ENCODE data around the gene SOX8.

DNA sequence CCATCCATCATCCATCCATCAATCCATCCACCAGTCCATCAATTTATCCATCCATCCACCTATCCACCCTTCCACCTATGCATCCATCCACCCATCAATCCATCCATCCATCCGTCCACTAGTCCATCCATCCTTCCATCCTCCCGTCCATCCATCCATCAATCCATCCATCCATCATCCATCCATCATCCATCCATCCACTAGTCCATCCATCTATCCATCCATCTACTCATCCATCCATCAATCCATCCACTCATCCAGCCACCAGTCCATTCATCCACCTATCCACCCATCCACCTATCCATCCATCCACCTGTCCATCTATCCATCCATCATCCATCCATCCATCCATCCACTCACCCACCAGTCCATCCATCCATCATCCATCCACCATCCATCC, 51.0 kb downstream of the SOX8 start:
- TF ChIP-seq, protein P1, sequence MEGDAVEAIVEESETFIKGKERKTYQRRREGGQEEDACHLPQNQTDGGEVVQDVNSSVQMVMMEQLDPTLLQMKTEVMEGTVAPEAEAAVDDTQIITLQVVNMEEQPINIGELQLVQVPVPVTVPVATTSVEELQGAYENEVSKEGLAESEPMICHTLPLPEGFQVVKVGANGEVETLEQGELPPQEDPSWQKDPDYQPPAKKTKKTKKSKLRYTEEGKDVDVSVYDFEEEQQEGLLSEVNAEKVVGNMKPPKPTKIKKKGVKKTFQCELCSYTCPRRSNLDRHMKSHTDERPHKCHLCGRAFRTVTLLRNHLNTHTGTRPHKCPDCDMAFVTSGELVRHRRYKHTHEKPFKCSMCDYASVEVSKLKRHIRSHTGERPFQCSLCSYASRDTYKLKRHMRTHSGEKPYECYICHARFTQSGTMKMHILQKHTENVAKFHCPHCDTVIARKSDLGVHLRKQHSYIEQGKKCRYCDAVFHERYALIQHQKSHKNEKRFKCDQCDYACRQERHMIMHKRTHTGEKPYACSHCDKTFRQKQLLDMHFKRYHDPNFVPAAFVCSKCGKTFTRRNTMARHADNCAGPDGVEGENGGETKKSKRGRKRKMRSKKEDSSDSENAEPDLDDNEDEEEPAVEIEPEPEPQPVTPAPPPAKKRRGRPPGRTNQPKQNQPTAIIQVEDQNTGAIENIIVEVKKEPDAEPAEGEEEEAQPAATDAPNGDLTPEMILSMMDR (IDR thresholded peaks at IDR 0.05; ENCODE audit: low read length): no peak
- no peak for TF ChIP-seq EZH2 (IDR thresholded peaks at IDR 0.05; ENCODE audit: borderline replicate concordance, low read length)
